Effector memory CD4-positive, alpha-beta T cell (primary cell): ENCODE measurements around the gene CRYL1.
"Not testable (repeated sequence)": the region's sequence is repeated elsewhere in the genome, so short reads cannot be mapped to it uniquely, and the experiment has no call there.

Experiments
- DNase-seq, 3 donors: peaks; one replicate each; pipeline ENCODE4 v3.0.0-alpha.2; 2020
- H3K27ac ChIP-seq: 2 replicates; pipeline ENCODE4 v1.7.0; 2013; ENCODE audit warnings: mild to moderate bottlenecking, low read length, moderate library complexity; ENCODE audit not compliant: insufficient read depth, poor library complexity, severe bottlenecking
- H3K27me3 ChIP-seq: replicated peaks from 2 replicates; pipeline ENCODE4 v1.7.0; 2013; ENCODE audit warnings: mild to moderate bottlenecking, low read length; ENCODE audit not compliant: insufficient read depth, control insufficient read depth, poor library complexity, severe bottlenecking
- H3K36me3 ChIP-seq: 2 replicates; pipeline ENCODE4 v1.7.0; 2013; ENCODE audit warnings: mild to moderate bottlenecking, low read length, moderate library complexity; ENCODE audit not compliant: control insufficient read depth, insufficient read depth
- H3K4me1 ChIP-seq: 2 replicates; pipeline ENCODE4 v1.7.0; 2013; ENCODE audit warnings: low read length, mild to moderate bottlenecking; ENCODE audit not compliant: control insufficient read depth, insufficient read depth, poor library complexity, severe bottlenecking
- H3K4me3 ChIP-seq: 2 replicates; pipeline ENCODE4 v1.7.0; 2013; ENCODE audit warnings: low read length, low read depth, mild to moderate bottlenecking; ENCODE audit not compliant: insufficient read depth, poor library complexity, severe bottlenecking
- H3K9me3 ChIP-seq: 2 replicates; pipeline ENCODE4 v1.7.0; 2013; ENCODE audit warnings: mild to moderate bottlenecking, low read length, moderate library complexity; ENCODE audit not compliant: control insufficient read depth

The CRYL1 gene

GRCh38 chr13:20442375-20442774 is 83.3 kb downstream of the CRYL1 start:
- DNase-seq, result no peak

DNA sequence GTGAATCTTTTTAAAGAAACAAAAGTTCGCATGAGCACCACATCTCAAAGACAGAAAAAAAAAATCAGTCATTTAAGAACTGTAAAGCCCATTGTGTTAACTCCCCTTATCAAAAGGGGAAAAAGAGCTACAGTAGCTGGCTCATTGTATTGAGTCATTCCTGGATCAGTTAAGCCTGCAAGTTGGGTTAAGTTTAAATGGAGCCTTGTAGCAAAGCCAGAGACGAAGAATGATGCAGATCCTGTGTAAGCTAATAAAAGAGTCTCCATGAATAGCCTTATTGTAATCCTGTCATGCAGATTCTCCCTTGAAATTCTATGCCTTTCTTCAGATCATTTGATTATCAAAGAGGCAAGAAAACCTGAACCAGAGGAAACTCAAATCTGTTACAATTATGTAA is 83.8 kb downstream of the CRYL1 start:
- Histone ChIP-seq H3K27me3 (no peaks in the 10 kb centered on the region), H3K36me3 (no peaks in the 10 kb centered on the region), H3K4me1 (no peaks in the 10 kb centered on the region), H3K4me3 (no peak overlapping the region), H3K9me3 (no peaks in the 10 kb centered on the region), H3K27ac (no peak overlapping the region)
- no peak for DNase-seq

More at GRCh38 chr13:20442375-20442774, 83.3 kb downstream of the CRYL1 start:
- H3K4me1 ChIP-seq, result no peaks in the 10 kb centered on the region
- H3K27me3 ChIP-seq, result no peaks in the 10 kb centered on the region
- no peak overlapping the region for H3K4me3 ChIP-seq
- no peak overlapping the region for H3K27ac ChIP-seq
- H3K9me3 ChIP-seq, result no peaks in the 10 kb centered on the region
- no peaks in the 10 kb centered on the region for H3K36me3 ChIP-seq

GRCh38 chr13:20441056-20441455 is 84.6 kb downstream of the CRYL1 start:
- H3K9me3 ChIP-seq, result no peaks in the 10 kb centered on the region
- H3K27me3 ChIP-seq, result no peaks in the 10 kb centered on the region
- H3K36me3 ChIP-seq, result no peaks in the 10 kb centered on the region
- H3K27ac ChIP-seq, result no peak overlapping the region
- DNase-seq, result no peak
- no peaks in the 10 kb centered on the region for H3K4me1 ChIP-seq
- no peak overlapping the region for H3K4me3 ChIP-seq

DNA sequence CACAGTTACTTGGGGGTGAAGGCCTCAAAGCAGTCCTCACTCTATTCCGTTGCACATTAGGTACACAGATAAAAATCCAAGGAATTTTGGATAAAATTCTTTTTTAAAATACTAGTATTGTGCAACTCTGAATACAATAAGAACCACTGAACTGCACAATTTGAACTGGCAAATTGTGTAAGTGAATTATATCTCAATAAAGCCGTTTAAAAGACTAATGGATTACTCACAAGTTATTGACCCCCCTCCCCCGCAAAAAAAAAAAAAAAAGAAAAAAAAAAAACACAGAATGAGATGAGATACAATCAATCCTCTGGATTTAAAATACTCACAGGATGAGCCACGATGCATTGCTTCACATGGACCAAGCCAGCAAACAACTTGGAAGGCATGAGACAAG is 86.4 kb downstream of the CRYL1 start:
- no peaks in the 10 kb centered on the region for H3K27me3 ChIP-seq
- no peak overlapping the region for H3K27ac ChIP-seq
- no peak overlapping the region for H3K4me3 ChIP-seq
- H3K36me3 ChIP-seq, result no peaks in the 10 kb centered on the region
- DNase-seq, result no peak
- H3K9me3 ChIP-seq, result no peaks in the 10 kb centered on the region
- no peaks in the 10 kb centered on the region for H3K4me1 ChIP-seq

GRCh38 chr13:20438801-20439200 is 86.9 kb downstream of the CRYL1 start:
- H3K27me3 ChIP-seq, result no peaks in the 10 kb centered on the region
- H3K27ac ChIP-seq, result no peak overlapping the region
- H3K9me3 ChIP-seq, result no peaks in the 10 kb centered on the region
- H3K4me3 ChIP-seq, result no peak overlapping the region
- no peaks in the 10 kb centered on the region for H3K4me1 ChIP-seq
- no peaks in the 10 kb centered on the region for H3K36me3 ChIP-seq
- DNase-seq, result no peak

DNA sequence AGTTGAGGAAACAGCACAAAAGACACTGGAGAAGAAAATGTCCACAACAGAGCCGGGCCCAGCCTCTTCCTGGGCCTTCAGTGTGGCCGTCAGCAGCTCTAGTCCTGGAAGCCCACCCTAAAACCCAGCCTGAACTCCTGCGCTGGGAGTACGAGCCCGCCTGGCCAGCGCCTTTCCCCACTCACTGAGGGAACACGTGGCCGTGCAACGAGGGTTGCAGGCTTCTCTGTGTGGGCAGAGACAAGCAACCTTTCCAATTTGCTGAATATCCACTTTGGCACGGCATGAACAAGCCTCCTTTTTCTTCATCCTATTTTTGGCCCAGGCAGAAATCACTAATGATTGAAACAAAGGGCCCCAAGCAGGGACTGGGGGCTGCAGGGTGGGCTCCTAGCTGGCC is 89.2 kb downstream of the CRYL1 start:
- H3K4me3 ChIP-seq, result no peak overlapping the region
- H3K27ac ChIP-seq, result no peak overlapping the region
- H3K9me3 ChIP-seq, result no peaks in the 10 kb centered on the region
- no peaks in the 10 kb centered on the region for H3K36me3 ChIP-seq
- no peak for DNase-seq
- no peaks in the 10 kb centered on the region for H3K27me3 ChIP-seq
- H3K4me1 ChIP-seq, result no peaks in the 10 kb centered on the region

DNA sequence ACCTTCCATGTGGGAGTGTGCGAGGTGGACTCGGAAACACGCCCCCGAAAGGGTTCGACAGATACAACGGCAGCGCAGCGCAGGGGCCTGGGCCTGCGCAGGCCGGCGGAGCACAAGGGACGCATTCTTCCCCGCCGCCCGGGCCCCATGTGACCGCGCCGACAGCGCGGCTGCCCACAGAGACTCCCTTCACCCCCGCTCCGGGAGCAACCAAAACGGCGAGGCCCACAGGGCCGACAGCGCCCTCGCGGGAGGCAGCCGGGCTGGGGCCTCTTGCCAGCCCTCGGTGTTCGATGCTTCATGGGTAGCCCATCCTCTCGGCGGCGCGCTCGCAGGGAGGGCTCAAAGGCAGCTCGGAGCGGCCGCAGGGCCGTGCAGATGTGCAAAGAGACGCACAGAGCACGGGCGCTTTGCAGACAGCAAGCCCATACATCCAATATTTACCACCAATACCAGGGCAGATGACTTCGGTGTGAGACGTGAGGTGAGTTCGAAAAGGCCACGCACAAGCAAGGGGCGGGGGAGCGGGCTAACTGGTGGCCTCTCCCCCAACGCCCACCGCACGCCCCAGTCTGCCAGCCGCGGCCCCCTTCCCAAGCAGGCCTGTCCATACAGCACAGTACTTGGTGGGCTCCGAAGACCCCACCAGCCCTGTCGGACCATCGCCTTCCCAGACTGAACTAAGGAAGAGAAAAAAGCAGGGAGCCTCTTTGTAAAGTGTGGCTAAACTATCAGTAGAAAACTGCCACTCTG is 89.9 kb downstream of the CRYL1 start:
- no peak overlapping the region for H3K4me3 ChIP-seq
- no peaks in the 10 kb centered on the region for H3K4me1 ChIP-seq
- no peaks in the 10 kb centered on the region for H3K36me3 ChIP-seq
- no peak for DNase-seq
- no peaks in the 10 kb centered on the region for H3K9me3 ChIP-seq
- H3K27ac ChIP-seq, result no peak overlapping the region
- no peaks in the 10 kb centered on the region for H3K27me3 ChIP-seq

GRCh38 chr13:20434210-20434609 is 91.4 kb downstream of the CRYL1 start:
- H3K4me3 ChIP-seq, H3K36me3 ChIP-seq, H3K27ac ChIP-seq, H3K27me3 ChIP-seq, H3K9me3 ChIP-seq, DNase-seq, H3K4me1 ChIP-seq: not testable (repeated sequence)

DNA sequence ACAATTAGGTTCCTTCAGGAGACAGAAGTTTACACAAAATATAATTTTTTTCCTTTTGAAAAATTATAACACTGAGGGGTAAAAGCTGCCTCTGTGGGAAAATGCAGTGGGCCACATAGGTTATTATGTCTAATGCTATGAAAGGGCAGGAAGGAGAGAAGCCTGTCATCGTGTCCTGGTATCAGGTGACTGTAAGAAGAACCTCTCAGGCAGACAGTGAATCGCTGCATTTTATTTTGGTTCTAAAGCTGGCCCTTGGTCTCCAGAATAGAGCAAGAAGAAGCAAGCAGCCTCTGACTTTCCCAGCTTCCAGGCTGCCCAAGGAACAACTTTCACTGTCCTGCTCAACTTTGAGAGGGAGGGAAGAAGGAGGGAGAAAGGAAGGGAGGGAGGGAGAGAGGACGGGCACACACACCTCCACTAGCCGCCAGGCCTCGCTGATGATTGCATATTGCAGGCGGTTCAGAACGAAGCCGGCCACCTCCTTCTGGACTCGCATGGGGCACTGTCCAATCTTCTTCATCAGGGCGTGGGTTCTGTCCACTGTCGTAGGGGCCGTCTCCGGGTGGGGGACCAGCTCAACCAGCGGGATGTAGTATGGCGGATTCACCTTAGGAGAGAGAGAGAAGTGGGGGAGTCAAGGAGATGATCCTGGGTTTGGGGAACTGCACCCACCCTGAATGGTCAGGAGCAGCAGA is 93.8 kb downstream of the CRYL1 start:
- Histone ChIP-seq H3K27me3 (no peaks in the 10 kb centered on the region), H3K36me3 (no peaks in the 10 kb centered on the region), H3K9me3 (no peaks in the 10 kb centered on the region), H3K27ac (no peak overlapping the region), H3K4me1 (no peaks in the 10 kb centered on the region), H3K4me3 (no peak overlapping the region)
- DNase-seq, result no peak

DNA sequence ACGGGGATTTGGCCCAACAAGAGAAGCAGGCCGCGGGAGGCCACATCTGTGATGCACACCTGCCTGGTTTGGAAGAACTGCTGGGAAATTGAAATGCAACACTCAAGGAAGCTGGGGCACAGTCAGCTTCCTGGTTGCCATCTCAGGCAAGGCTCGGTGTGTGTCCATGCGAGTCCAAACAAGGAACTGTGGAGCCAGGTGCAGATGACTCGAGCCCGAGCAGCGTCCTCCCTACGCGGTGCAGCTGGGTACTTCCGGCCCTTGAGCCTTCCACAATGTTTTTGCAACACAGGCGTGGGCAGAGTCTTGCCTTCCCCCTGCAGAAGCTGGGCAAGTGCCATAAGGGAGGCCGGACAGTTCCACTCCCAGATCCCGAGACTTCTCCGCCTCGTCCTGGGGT is 94.6 kb downstream of the CRYL1 start:
- Histone ChIP-seq H3K9me3 (no peaks in the 10 kb centered on the region), H3K4me3 (no peak overlapping the region), H3K27me3 (no peaks in the 10 kb centered on the region), H3K4me1 (no peaks in the 10 kb centered on the region), H3K36me3 (no peaks in the 10 kb centered on the region), H3K27ac (no peak overlapping the region)
- DNase-seq, result no peak
